D721Med (cell line): ENCODE results near the gene TP53TG5.
A peak's percentile ranks its signal among the peaks of the same experiment; 100 is the strongest.

Source experiments
- DNase-seq: peaks from one replicate; pipeline ENCODE4 v3.0.0; 2011; ENCODE audit warnings: low spot score; ENCODE audit not compliant: insufficient read length
- FAIRE-seq: peaks from 2 replicates; lab custom pipeline; 2011; peaks lifted over from hg19 to GRCh38; lab: Jason Lieb, UNC
- CTCF ChIP-seq: IDR thresholded peaks from 2 replicates; pipeline ENCODE4 v1.5.1; 2012; ENCODE audit warnings: mild to moderate bottlenecking, control low read depth; ENCODE audit not compliant: insufficient read depth; ENCODE audit errors: missing control alignments

TP53TG5 gene

GRCh38 chr20:45404438-45404837 lies 26.3 kb upstream of the TP53TG5 start:
- no peak for DNase-seq
- no peak for FAIRE-seq
- TF ChIP-seq CTCF, result no peak

- no peak for TF ChIP-seq CTCF
- no peak for FAIRE-seq
- no peak for DNase-seq
Measured at GRCh38 chr20:45402946-45403345, 24.8 kb upstream of the TP53TG5 start.

- DNase-seq (no peak), FAIRE-seq (no peak)
- TF ChIP-seq CTCF, result no peak
Measured at GRCh38 chr20:45400346-45401031, 22.4 kb upstream of the TP53TG5 start.

DNA sequence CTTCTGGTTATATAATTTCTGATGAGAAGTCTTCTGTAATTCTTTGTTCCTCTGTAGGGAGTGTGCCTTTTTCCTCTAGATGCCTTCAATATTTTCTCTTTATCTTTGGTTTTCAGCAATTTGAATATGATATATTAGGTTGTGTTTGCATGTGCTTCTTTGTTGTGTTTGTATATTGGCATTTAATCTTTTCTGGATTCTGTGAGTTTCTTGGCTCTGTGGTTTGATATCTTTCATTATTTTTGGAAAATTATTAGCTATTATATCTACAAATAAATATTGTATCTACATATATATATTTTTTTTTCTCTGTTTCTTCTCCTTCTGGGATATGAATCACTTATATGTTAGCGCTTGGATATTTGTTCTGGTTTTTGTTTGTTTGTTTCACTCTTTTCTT lies 20.9 kb upstream of the TP53TG5 start:
- no peak for DNase-seq
- TF ChIP-seq CTCF, result no peak
- no peak for FAIRE-seq

- no peak for DNase-seq
- no peak for TF ChIP-seq CTCF
- no peak for FAIRE-seq
Measured at GRCh38 chr20:45395114-45395415, 16.9 kb upstream of the TP53TG5 start.

- no peak for TF ChIP-seq CTCF
- no peak for DNase-seq
- FAIRE-seq, result no peak
Measured at GRCh38 chr20:45394221-45395113, 16.3 kb upstream of the TP53TG5 start.

DNA sequence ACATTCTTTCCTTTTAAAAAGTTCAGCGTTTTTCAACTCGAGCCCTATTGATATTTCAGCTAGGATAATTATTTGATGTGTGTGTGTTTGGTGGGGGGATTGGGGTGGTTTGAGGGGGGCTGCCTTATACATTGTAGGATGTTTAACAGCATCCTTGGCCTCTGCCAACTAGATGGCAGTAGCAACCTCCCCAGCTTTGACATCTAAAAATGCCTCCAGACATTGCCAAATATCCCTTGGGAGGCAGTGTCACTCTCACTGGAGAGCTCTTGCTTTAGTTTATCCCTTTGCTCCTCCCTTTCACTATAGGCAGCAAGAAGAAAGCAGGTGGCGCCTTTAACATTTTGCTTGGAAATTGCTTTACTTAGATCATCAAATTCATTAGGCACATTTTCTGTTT lies 14.6 kb upstream of the TP53TG5 start:
- peak; percentile 18 for TF ChIP-seq CTCF
- FAIRE-seq (no peak), DNase-seq (no peak)
